Measurements from ENCODE around the gene KCNJ16.

DNA sequence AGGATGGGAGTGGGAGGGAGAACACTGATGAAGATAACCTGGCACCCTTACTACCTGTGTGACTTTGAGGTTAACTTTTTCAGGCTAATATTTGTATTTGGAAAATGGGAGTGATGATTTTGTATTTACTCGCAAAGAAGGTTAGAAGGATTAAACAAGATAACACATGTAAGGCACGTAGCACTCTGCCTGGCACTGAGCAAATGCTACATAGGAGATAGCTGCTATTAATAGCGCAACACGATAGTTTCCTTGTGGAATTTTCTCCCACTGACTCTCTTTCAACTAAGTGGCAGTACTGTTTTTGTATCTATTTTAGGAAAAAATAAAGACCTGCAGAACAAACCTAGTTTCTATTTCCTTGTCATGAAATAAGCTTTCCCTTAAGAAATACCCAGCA lies 15.4 kb upstream of the KCNJ16 start:
- TF ChIP-seq, protein P1, sequence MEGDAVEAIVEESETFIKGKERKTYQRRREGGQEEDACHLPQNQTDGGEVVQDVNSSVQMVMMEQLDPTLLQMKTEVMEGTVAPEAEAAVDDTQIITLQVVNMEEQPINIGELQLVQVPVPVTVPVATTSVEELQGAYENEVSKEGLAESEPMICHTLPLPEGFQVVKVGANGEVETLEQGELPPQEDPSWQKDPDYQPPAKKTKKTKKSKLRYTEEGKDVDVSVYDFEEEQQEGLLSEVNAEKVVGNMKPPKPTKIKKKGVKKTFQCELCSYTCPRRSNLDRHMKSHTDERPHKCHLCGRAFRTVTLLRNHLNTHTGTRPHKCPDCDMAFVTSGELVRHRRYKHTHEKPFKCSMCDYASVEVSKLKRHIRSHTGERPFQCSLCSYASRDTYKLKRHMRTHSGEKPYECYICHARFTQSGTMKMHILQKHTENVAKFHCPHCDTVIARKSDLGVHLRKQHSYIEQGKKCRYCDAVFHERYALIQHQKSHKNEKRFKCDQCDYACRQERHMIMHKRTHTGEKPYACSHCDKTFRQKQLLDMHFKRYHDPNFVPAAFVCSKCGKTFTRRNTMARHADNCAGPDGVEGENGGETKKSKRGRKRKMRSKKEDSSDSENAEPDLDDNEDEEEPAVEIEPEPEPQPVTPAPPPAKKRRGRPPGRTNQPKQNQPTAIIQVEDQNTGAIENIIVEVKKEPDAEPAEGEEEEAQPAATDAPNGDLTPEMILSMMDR (IDR thresholded peaks at IDR 0.05): no peak
- TF ChIP-seq POLR2AphosphoS5 (IDR thresholded peaks at IDR 0.05; ENCODE audit: low read depth, low read length): no peak
- TF ChIP-seq SIN3A (IDR thresholded peaks at IDR 0.05; ENCODE audit: borderline replicate concordance, insufficient read depth, low read depth, low read length): no peak
- TF ChIP-seq TCF7L2 (IDR thresholded peaks at IDR 0.05; ENCODE audit: low read depth, low read length): no peak
- TF ChIP-seq, protein P2, sequence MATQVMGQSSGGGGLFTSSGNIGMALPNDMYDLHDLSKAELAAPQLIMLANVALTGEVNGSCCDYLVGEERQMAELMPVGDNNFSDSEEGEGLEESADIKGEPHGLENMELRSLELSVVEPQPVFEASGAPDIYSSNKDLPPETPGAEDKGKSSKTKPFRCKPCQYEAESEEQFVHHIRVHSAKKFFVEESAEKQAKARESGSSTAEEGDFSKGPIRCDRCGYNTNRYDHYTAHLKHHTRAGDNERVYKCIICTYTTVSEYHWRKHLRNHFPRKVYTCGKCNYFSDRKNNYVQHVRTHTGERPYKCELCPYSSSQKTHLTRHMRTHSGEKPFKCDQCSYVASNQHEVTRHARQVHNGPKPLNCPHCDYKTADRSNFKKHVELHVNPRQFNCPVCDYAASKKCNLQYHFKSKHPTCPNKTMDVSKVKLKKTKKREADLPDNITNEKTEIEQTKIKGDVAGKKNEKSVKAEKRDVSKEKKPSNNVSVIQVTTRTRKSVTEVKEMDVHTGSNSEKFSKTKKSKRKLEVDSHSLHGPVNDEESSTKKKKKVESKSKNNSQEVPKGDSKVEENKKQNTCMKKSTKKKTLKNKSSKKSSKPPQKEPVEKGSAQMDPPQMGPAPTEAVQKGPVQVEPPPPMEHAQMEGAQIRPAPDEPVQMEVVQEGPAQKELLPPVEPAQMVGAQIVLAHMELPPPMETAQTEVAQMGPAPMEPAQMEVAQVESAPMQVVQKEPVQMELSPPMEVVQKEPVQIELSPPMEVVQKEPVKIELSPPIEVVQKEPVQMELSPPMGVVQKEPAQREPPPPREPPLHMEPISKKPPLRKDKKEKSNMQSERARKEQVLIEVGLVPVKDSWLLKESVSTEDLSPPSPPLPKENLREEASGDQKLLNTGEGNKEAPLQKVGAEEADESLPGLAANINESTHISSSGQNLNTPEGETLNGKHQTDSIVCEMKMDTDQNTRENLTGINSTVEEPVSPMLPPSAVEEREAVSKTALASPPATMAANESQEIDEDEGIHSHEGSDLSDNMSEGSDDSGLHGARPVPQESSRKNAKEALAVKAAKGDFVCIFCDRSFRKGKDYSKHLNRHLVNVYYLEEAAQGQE (IDR thresholded peaks at IDR 0.05; ENCODE audit: insufficient read depth in 1 of 2, low read depth in 2 of 2, low read length in 1 of 2): no peak
